ACC112 (cell line): ENCODE results near the gene LRRC4.

Source experiments
- H2AFZ ChIP-seq: fragments of 200-600 bp; sonication (generic); one replicate; pipeline ENCODE4 v1.6.0; 2017; ENCODE audit warnings: antibody characterized with exemption, low read length; ENCODE audit not compliant: unreplicated experiment
- H3K27ac ChIP-seq: fragments of 200-600 bp; sonication (generic); 2 replicates; pipeline ENCODE4 v1.5.1; 2014; ENCODE audit warnings: low read depth, mild to moderate bottlenecking, antibody characterized with exemption, low read length, moderate library complexity
- H3K27me3 ChIP-seq: fragments of 200-600 bp; sonication (generic); 2 replicates; pipeline ENCODE4 v1.6.1; 2014; ENCODE audit warnings: mild to moderate bottlenecking, antibody characterized with exemption, low read length, moderate library complexity, mixed read lengths; ENCODE audit not compliant: insufficient read depth
- H3K36me3 ChIP-seq: fragments of 200-600 bp; sonication (generic); 2 replicates; pipeline ENCODE4 v1.6.1; 2016; ENCODE audit warnings: mild to moderate bottlenecking, antibody characterized with exemption, low read length, moderate library complexity, mixed read lengths; ENCODE audit not compliant: insufficient read depth
- H3K4me1 ChIP-seq: fragments of 200-600 bp; sonication (generic); one replicate; pipeline ENCODE4 v1.6.1; 2016; ENCODE audit warnings: low read length, mixed read lengths; ENCODE audit not compliant: insufficient read depth, unreplicated experiment, control insufficient read depth
- H3K4me3 ChIP-seq: fragments of 200-600 bp; sonication (generic); 2 replicates; pipeline ENCODE4 v1.5.1; 2014; ENCODE audit warnings: mild to moderate bottlenecking, low read depth, low read length
- H3K79me2 ChIP-seq: fragments of 200-600 bp; sonication (generic); one replicate; pipeline ENCODE4 v1.6.0; 2016; ENCODE audit warnings: low read length; ENCODE audit not compliant: control insufficient read depth, unreplicated experiment, insufficient read depth

Gene LRRC4

DNA sequence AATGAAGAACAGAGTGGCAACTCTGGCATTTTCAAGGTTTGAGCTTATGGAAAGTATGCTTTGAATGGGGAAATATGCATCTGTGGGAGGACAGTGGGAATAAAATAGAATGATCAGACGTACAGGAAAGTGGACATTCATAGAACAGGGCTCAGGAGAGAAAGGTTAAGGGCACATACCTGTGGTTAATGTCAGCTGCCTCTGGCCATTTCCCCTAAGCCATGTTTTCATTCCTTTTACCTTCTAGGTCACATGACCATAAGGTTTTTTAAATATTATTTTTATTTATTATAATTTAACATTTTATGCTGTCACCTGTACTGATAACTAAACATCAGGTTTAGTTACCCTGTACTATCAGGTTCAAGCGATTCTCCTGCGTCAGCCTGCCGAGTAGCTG lies 52.8 kb downstream of the LRRC4 start:
- Histone ChIP-seq H3K36me3 (peaks cover 27% of the 10 kb centered on the region), H2AFZ (no peak overlapping the region), H3K27ac (no peak overlapping the region), H3K79me2 (no peaks in the 10 kb centered on the region), H3K4me1 (no peaks in the 10 kb centered on the region), H3K27me3 (no peaks in the 10 kb centered on the region), H3K4me3 (no peak overlapping the region)
